H9 (cell line): Measurements from ENCODE around the gene MSLN. TPM values are rescaled to one million over a fixed set of nuclear protein-coding genes. Genes with fewer than 3 reads are reported as not detected.

Experiments
- DNase-seq: peaks from one replicate; pipeline ENCODE4 v3.0.0-alpha.2; 2017
- H2AFZ ChIP-seq: one replicate; pipeline ENCODE4 v1.6.1; 2013; ENCODE audit warnings: mild to moderate bottlenecking, low read length, control low read depth, moderate library complexity
- H2AK5ac ChIP-seq: 2 replicates; pipeline ENCODE4 v1.6.1; 2013; ENCODE audit warnings: low read length, control low read depth, mixed read lengths; ENCODE audit not compliant: insufficient read length
- H2BK120ac ChIP-seq: one replicate; pipeline ENCODE4 v1.6.1; 2013; ENCODE audit warnings: low read depth, mild to moderate bottlenecking, low read length, control low read depth, inconsistent platforms; ENCODE audit not compliant: poor library complexity, severe bottlenecking
- H2BK12ac ChIP-seq: 2 replicates; pipeline ENCODE4 v1.6.1; 2013; ENCODE audit warnings: low read length, control low read depth, mixed read lengths, low read depth; ENCODE audit not compliant: insufficient read length
- H2BK15ac ChIP-seq: 2 replicates; pipeline ENCODE4 v1.6.1; 2013; ENCODE audit warnings: low read depth, low read length, control low read depth
- H2BK20ac ChIP-seq: one replicate; pipeline ENCODE4 v1.6.1; 2013; ENCODE audit warnings: low read depth, mild to moderate bottlenecking, low read length, control low read depth, inconsistent platforms; ENCODE audit not compliant: poor library complexity, severe bottlenecking
- H2BK5ac ChIP-seq: 2 replicates; pipeline ENCODE4 v1.6.1; 2013; ENCODE audit warnings: low read length, control low read depth, mixed read lengths; ENCODE audit not compliant: insufficient read length
- H3K14ac ChIP-seq: 2 replicates; pipeline ENCODE4 v1.6.1; 2013; ENCODE audit warnings: low read length, control low read depth; ENCODE audit not compliant: insufficient read depth
- H3K18ac ChIP-seq: 2 replicates; pipeline ENCODE4 v1.6.1; 2013; ENCODE audit warnings: low read depth, mild to moderate bottlenecking, mixed read lengths, low read length, control low read depth; ENCODE audit not compliant: insufficient read length
- H3K23ac ChIP-seq: 2 replicates; pipeline ENCODE4 v1.6.1; 2013; ENCODE audit warnings: low read length, control low read depth, mixed read lengths, low read depth; ENCODE audit not compliant: insufficient read length
- H3K23me2 ChIP-seq: 2 replicates; pipeline ENCODE4 v1.6.1; 2013; ENCODE audit warnings: low read depth, mild to moderate bottlenecking, mixed read lengths, low read length, control low read depth; ENCODE audit not compliant: insufficient read length, poor library complexity, severe bottlenecking
- H3K27ac ChIP-seq: 2 replicates; pipeline ENCODE4 v1.5.1; 2013; ENCODE audit warnings: low read length, control low read depth, mixed read lengths, low read depth; ENCODE audit not compliant: insufficient read length
- H3K27me3 ChIP-seq: 2 replicates; pipeline ENCODE4 v1.6.1; 2013; ENCODE audit warnings: low read length, control low read depth, inconsistent platforms; ENCODE audit not compliant: insufficient read depth
- H3K4ac ChIP-seq: 2 replicates; pipeline ENCODE4 v1.6.1; 2013; ENCODE audit warnings: low read depth, mild to moderate bottlenecking, control low read depth, inconsistent platforms, low read length, moderate library complexity
- H3K4me1 ChIP-seq: 2 replicates; pipeline ENCODE4 v1.6.1; 2013; ENCODE audit warnings: low read length, control low read depth, inconsistent platforms; ENCODE audit not compliant: insufficient read depth
- H3K4me2 ChIP-seq: 2 replicates; pipeline ENCODE4 v1.6.1; 2013; ENCODE audit warnings: low read length, control low read depth, mixed read lengths; ENCODE audit not compliant: insufficient read length, insufficient read depth
- H3K56ac ChIP-seq: 2 replicates; pipeline ENCODE4 v1.6.1; 2013; ENCODE audit warnings: low read depth, mild to moderate bottlenecking, mixed read lengths, low read length, control low read depth; ENCODE audit not compliant: insufficient read length
- H3K79me1 ChIP-seq: 2 replicates; pipeline ENCODE4 v1.6.1; 2013; ENCODE audit warnings: low read depth, mild to moderate bottlenecking, moderate library complexity, low read length, control low read depth, inconsistent platforms; ENCODE audit not compliant: insufficient read depth, poor library complexity, severe bottlenecking
- H3K79me2 ChIP-seq: 2 replicates; pipeline ENCODE4 v1.6.1; 2013; ENCODE audit warnings: low read length, control low read depth, inconsistent platforms; ENCODE audit not compliant: insufficient read depth
- H3K9ac ChIP-seq: 2 replicates; pipeline ENCODE4 v1.6.1; 2013; ENCODE audit warnings: low read length, control low read depth, mixed read lengths; ENCODE audit not compliant: insufficient read length; ENCODE audit errors: extremely low read depth
- H3K9me3 ChIP-seq: one replicate; pipeline ENCODE4 v1.6.1; 2013; ENCODE audit warnings: low read depth, low read length, inconsistent platforms; ENCODE audit not compliant: control insufficient read depth
- H3T11ph ChIP-seq: one replicate; pipeline ENCODE4 v1.6.1; 2013; ENCODE audit warnings: mild to moderate bottlenecking, low read length, control low read depth, inconsistent platforms
- H4K20me1 ChIP-seq: one replicate; pipeline ENCODE4 v1.6.1; 2013; ENCODE audit not compliant: control insufficient read depth, insufficient read length, insufficient read depth
- H4K5ac ChIP-seq: 2 replicates; pipeline ENCODE4 v1.6.1; 2013; ENCODE audit warnings: low read depth, mild to moderate bottlenecking, mixed read lengths, low read length, control low read depth; ENCODE audit not compliant: insufficient read length
- H4K8ac ChIP-seq: replicated peaks from 2 replicates; pipeline ENCODE4 v1.6.1; 2013; ENCODE audit warnings: low read length, control low read depth, mixed read lengths, low read depth; ENCODE audit not compliant: insufficient read length
- H4K91ac ChIP-seq: 2 replicates; pipeline ENCODE4 v1.6.1; 2013; ENCODE audit warnings: low read depth, mild to moderate bottlenecking, moderate library complexity, mixed read lengths, low read length, control low read depth; ENCODE audit not compliant: insufficient read length
- H3K27ac Mint-ChIP-seq, 3 experiments: 2 replicates in 2 of 3; 3 replicates in 1 of 3; pipeline ENCODE4 v1.8.0; 2020 to 2021; ENCODE audit warnings: mixed read lengths in 3 of 3, mild to moderate bottlenecking in 1 of 3, moderate library complexity in 1 of 3
- H3K27me3 Mint-ChIP-seq: 2 replicates; pipeline ENCODE4 v1.8.0; 2021; ENCODE audit warnings: low read depth, mild to moderate bottlenecking, moderate library complexity, mixed read lengths
- H3K36me3 Mint-ChIP-seq, 3 experiments: 2 replicates in 2 of 3; 3 replicates in 1 of 3; pipeline ENCODE4 v1.8.0; 2020 to 2021; ENCODE audit warnings: low read depth in 3 of 3, mixed read lengths in 3 of 3; ENCODE audit not compliant: insufficient read depth in 1 of 3
- H3K4me1 Mint-ChIP-seq, 2 experiments: 2 replicates each; pipeline ENCODE4 v1.8.0; 2020; ENCODE audit warnings: mixed read lengths in 2 of 2
- H3K4me3 Mint-ChIP-seq, 2 experiments: 2 replicates in 1 of 2; 3 replicates in 1 of 2; pipeline ENCODE4 v1.8.0; 2020 to 2021; ENCODE audit warnings: mild to moderate bottlenecking in 2 of 2, mixed read lengths in 2 of 2, moderate library complexity in 1 of 2
- H3K9me3 Mint-ChIP-seq, 2 experiments: 2 replicates in 1 of 2; 3 replicates in 1 of 2; pipeline ENCODE4 v1.8.0; 2020; ENCODE audit warnings: mild to moderate bottlenecking in 2 of 2, mixed read lengths in 2 of 2, moderate library complexity in 1 of 2
- WGBS: extraction: QIAGEN DNeasy Blood & Tissue Kit; methylation state at CpG from one replicate; pipeline ENCODE4 v1.1.7; 2013; ENCODE audit warnings: missing lambda C conversion rate, low lambda C conversion rate, mixed read lengths; ENCODE audit not compliant: insufficient read length; ENCODE audit errors: extremely low coverage; 5-methylcytosine and 5-hydroxymethylcytosine counted together
- total RNA-seq: library from RNA; stranded (reverse); gene quantifications from 2 replicates; pipeline ENCODE4 v1.2.1, GENCODE V29; 2021
- TF ChIP-seq, protein P1 (sequence below): fragments of 200-600 bp; sonication (generic); conservative IDR thresholded peaks from 3 replicates; pipeline ENCODE4 v1.8.0; 2021; ENCODE audit warnings: antibody characterized with exemption, mild to moderate bottlenecking

MSLN gene
- total RNA-seq, 1 experiment from 2014 or later = 0.22 TPM

DNA sequence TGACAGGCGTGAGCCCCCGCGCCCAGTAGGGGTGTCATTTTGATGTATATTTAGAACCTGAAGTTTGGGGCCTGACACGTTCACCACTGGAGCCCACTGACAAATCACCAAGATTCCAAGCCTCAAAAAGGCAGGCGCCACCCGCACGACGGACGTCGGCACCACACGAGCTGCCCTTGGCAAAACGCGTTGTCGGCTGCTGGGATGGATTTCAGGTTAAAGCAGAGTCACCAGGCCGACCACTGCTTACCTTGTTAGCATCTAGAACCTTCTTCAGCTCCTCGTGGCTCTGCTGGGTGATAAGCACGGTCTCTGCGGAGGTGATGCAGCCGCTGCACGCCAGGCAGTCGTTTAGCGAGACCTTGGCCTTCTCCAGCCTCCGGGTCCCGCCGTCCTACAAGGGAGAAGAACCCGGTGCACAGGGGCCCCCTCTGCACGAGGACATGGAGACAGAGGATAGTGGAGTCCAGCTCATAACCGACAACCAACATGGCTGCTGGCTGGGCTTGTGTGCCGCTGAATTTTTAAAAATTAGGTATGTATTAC lies 23.5 kb upstream of the MSLN start:
- Histone ChIP-seq H3K9me3 (no peaks in the 10 kb centered on the region), H3K4ac (no peak overlapping the region), H3K27ac (no peak overlapping the region), H3T11ph (no peak overlapping the region), H2BK12ac (no peak overlapping the region), H3K79me2 (no peaks in the 10 kb centered on the region), H3K56ac (no peak overlapping the region), H2BK15ac (no peak overlapping the region), H3K18ac (no peak overlapping the region), H2AK5ac (no peak overlapping the region), H4K91ac (no peak overlapping the region), H3K23me2 (peaks cover 10% of the 10 kb centered on the region), H3K23ac (no peak overlapping the region), H2BK120ac (no peak overlapping the region), H3K9ac (no peak overlapping the region), H3K4me2 (no peak overlapping the region), H2AFZ (no peak overlapping the region), H3K79me1 (no peaks in the 10 kb centered on the region), H2BK20ac (no peak overlapping the region), H4K20me1 (no peaks in the 10 kb centered on the region), H3K4me1 (peaks cover 2% of the 10 kb centered on the region; the same call in 1 of the 2 replicates), H3K27me3 (no peaks in the 10 kb centered on the region), H4K8ac (no peak overlapping the region), H2BK5ac (no peak overlapping the region), H4K5ac (no peak overlapping the region), H3K14ac (no peak overlapping the region)
- WGBS = no CpG with 5 or more reads among the region's 29 CpGs
- Mint-ChIP-seq H3K4me1 (peaks cover 9 to 13% of the 10 kb centered on the region in 2 experiments), H3K36me3 (peaks cover 5 to 35% (median 29%) of the 10 kb centered on the region in 3 experiments; a peak in 6 of 7 replicates), H3K9me3 (no peaks in the 10 kb centered on the region), H3K4me3 (no peak overlapping the region), H3K27me3 (no peaks in the 10 kb centered on the region), H3K27ac (no peak overlapping the region)
- no peak for DNase-seq
- TF ChIP-seq, protein P1, sequence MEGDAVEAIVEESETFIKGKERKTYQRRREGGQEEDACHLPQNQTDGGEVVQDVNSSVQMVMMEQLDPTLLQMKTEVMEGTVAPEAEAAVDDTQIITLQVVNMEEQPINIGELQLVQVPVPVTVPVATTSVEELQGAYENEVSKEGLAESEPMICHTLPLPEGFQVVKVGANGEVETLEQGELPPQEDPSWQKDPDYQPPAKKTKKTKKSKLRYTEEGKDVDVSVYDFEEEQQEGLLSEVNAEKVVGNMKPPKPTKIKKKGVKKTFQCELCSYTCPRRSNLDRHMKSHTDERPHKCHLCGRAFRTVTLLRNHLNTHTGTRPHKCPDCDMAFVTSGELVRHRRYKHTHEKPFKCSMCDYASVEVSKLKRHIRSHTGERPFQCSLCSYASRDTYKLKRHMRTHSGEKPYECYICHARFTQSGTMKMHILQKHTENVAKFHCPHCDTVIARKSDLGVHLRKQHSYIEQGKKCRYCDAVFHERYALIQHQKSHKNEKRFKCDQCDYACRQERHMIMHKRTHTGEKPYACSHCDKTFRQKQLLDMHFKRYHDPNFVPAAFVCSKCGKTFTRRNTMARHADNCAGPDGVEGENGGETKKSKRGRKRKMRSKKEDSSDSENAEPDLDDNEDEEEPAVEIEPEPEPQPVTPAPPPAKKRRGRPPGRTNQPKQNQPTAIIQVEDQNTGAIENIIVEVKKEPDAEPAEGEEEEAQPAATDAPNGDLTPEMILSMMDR = no peak
